Osteoblast (primary cell): ENCODE measurements around the gene ACACA. TPM values are rescaled to one million over a fixed set of nuclear protein-coding genes. Genes with fewer than 3 reads are reported as not detected.
"Not testable (repeated sequence)": the region's sequence is repeated elsewhere in the genome, so short reads cannot be mapped to it uniquely, and the experiment has no call there.

Source experiments
- DNase-seq: peaks from one replicate; pipeline ENCODE4 v3.0.0; 2011; ENCODE audit warnings: low spot score, mixed read lengths; ENCODE audit not compliant: insufficient read length; ENCODE audit errors: missing footprints
- H2AFZ ChIP-seq: 2 replicates; pipeline ENCODE4 v1.6.0; 2011; ENCODE audit warnings: mild to moderate bottlenecking, low read length
- H3K27ac ChIP-seq: 2 replicates; pipeline ENCODE4 v1.5.1; 2011; ENCODE audit warnings: mild to moderate bottlenecking, low read depth, low read length, moderate library complexity
- H3K27me3 ChIP-seq: 2 replicates; pipeline ENCODE4 v1.6.0; 2012; ENCODE audit warnings: mild to moderate bottlenecking, control low read depth, inconsistent platforms, low read length, moderate library complexity; ENCODE audit not compliant: insufficient read depth
- H3K36me3 ChIP-seq: 2 replicates; pipeline ENCODE4 v1.5.1; 2011; ENCODE audit warnings: mild to moderate bottlenecking, low read length, control low read depth, moderate library complexity; ENCODE audit not compliant: insufficient read depth
- H3K4me1 ChIP-seq: 2 replicates; pipeline ENCODE4 v1.5.1; 2011; ENCODE audit warnings: mild to moderate bottlenecking, low read length, control low read depth, moderate library complexity; ENCODE audit not compliant: insufficient read depth
- H3K4me2 ChIP-seq: 2 replicates; pipeline ENCODE4 v1.6.0; 2011; ENCODE audit warnings: mild to moderate bottlenecking, low read length; ENCODE audit not compliant: insufficient read depth
- H3K4me3 ChIP-seq: fragments of 200-600 bp; sonication (generic); 3 replicates; pipeline ENCODE4 v1.5.1; 2012; ENCODE audit warnings: mild to moderate bottlenecking, low read length, inconsistent platforms; ENCODE audit not compliant: insufficient read depth
- H3K79me2 ChIP-seq: 2 replicates; pipeline ENCODE4 v1.6.0; 2012; ENCODE audit warnings: mild to moderate bottlenecking, low read length, control low read depth, inconsistent platforms; ENCODE audit not compliant: insufficient read depth
- H3K9me3 ChIP-seq: 2 replicates; pipeline ENCODE4 v1.5.1; 2011; ENCODE audit warnings: low read depth, low read length, control low read depth
- H4K20me1 ChIP-seq: 2 replicates; pipeline ENCODE4 v1.6.0; 2012; ENCODE audit warnings: mild to moderate bottlenecking, low read length, control low read depth; ENCODE audit not compliant: insufficient read depth
- CTCF ChIP-seq: IDR thresholded peaks from 2 replicates; pipeline ENCODE4 v1.5.1; 2011; ENCODE audit warnings: mild to moderate bottlenecking, low read depth, low read length, moderate library complexity; ENCODE audit errors: extremely low read depth
- total RNA-seq: library from RNA; depleted of rRNA; stranded (reverse); fragments of >200 nt; gene quantifications from 2 replicates; pipeline ENCODE4 v1.2.3, GENCODE V29; 2012

Gene ACACA
- total RNA-seq, 1 donor: 78.9 TPM

- Histone ChIP-seq H2AFZ (no peak overlapping the region), H3K27ac (no peak overlapping the region), H3K4me2 (no peak overlapping the region), H3K9me3 (no peaks in the 10 kb centered on the region), H3K4me3 (no peak overlapping the region), H3K27me3 (no peaks in the 10 kb centered on the region), H4K20me1 (no peaks in the 10 kb centered on the region), H3K79me2 (no peaks in the 10 kb centered on the region), H3K36me3 (peaks cover 35% of the 10 kb centered on the region), H3K4me1 (peaks cover 15% of the 10 kb centered on the region)
- TF ChIP-seq CTCF: no peak
- no peak for DNase-seq
These were observed 39.4 kb upstream of the ACACA start for GRCh38 chr17:37446027-37446426.

- not testable (repeated sequence) for H3K4me2 ChIP-seq, H3K9me3 ChIP-seq, H2AFZ ChIP-seq, H3K4me3 ChIP-seq, H4K20me1 ChIP-seq, H3K79me2 ChIP-seq, H3K27me3 ChIP-seq, H3K4me1 ChIP-seq
- Histone ChIP-seq H3K36me3 (peaks cover 44% of the 10 kb centered on the region), H3K27ac (peak overlapping the region; percentile 72)
- DNase-seq: peak; percentile 86
These were observed 34.9 kb upstream of the ACACA start for GRCh38 chr17:37441369-37442014.

- TF ChIP-seq CTCF: no peak
- Histone ChIP-seq H3K4me1 (peaks cover 2% of the 10 kb centered on the region), H3K27me3 (no peaks in the 10 kb centered on the region), H3K9me3 (no peaks in the 10 kb centered on the region), H3K79me2 (no peaks in the 10 kb centered on the region), H3K4me3 (no peak overlapping the region), H3K36me3 (peaks cover 44% of the 10 kb centered on the region), H4K20me1 (no peaks in the 10 kb centered on the region), H2AFZ (no peak overlapping the region), H3K27ac (peak overlapping the region; percentile 72), H3K4me2 (no peak overlapping the region)
- peak; percentile 43 for DNase-seq
These were observed 33.8 kb upstream of the ACACA start for GRCh38 chr17:37440424-37440823.

- no peak for DNase-seq
- TF ChIP-seq CTCF: peak; percentile 28
- Histone ChIP-seq H3K79me2 (peaks cover 7% of the 10 kb centered on the region), H3K36me3 (peaks cover 35% of the 10 kb centered on the region), H3K4me2 (no peak overlapping the region), H2AFZ (no peak overlapping the region), H3K9me3 (no peaks in the 10 kb centered on the region), H3K4me1 (peaks cover 2% of the 10 kb centered on the region), H4K20me1 (peaks cover 2% of the 10 kb centered on the region), H3K27me3 (no peaks in the 10 kb centered on the region), H3K4me3 (no peak overlapping the region), H3K27ac (no peak overlapping the region)
These were observed 31.5 kb upstream of the ACACA start for GRCh38 chr17:37438141-37438540.
